GM10248 (cell line): ENCODE results near the gene RGS1.
A peak's percentile ranks its signal among the peaks of the same experiment; 100 is the strongest.

ENCODE experiments used
- CTCF ChIA-PET: fragments of 300-600 bp; sonication (Branson Sonifier 250); formaldehyde crosslinking; extraction: SDS; loops from one replicate; lab custom pipeline; 2021; ENCODE audit warnings: antibody characterized with exemption; lab: Yijun Ruan, JAX
- POLR2A ChIA-PET: fragments of 350-650 bp; sonication (Branson Sonifier 250); formaldehyde crosslinking; extraction: SDS; loops from one replicate; lab custom pipeline; 2020; ENCODE audit warnings: antibody characterized with exemption; lab: Yijun Ruan, JAX
- DNase-seq: peaks from one replicate; pipeline ENCODE4 v3.0.0; 2012; ENCODE audit errors: extremely low spot score
- TF ChIP-seq, protein P1 (sequence below): IDR thresholded peaks from 2 replicates; pipeline ENCODE4 v1.5.1; 2012; ENCODE audit warnings: mild to moderate bottlenecking, low read depth; ENCODE audit errors: extremely low read depth, missing control alignments, control extremely low read depth

The RGS1 gene

GRCh38 chr1:192578144-192578909 is 2.8 kb downstream of the RGS1 start:
- TF ChIP-seq, protein P1, sequence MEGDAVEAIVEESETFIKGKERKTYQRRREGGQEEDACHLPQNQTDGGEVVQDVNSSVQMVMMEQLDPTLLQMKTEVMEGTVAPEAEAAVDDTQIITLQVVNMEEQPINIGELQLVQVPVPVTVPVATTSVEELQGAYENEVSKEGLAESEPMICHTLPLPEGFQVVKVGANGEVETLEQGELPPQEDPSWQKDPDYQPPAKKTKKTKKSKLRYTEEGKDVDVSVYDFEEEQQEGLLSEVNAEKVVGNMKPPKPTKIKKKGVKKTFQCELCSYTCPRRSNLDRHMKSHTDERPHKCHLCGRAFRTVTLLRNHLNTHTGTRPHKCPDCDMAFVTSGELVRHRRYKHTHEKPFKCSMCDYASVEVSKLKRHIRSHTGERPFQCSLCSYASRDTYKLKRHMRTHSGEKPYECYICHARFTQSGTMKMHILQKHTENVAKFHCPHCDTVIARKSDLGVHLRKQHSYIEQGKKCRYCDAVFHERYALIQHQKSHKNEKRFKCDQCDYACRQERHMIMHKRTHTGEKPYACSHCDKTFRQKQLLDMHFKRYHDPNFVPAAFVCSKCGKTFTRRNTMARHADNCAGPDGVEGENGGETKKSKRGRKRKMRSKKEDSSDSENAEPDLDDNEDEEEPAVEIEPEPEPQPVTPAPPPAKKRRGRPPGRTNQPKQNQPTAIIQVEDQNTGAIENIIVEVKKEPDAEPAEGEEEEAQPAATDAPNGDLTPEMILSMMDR = no peak
- CTCF ChIA-PET = interaction anchor here (1.0 to 2.4 kb wide), 8 partner anchors 9 to 104 kb away, joined by 3 to 9 read pairs (median 4); no protein-coding TSS in a partner anchor
- POLR2A ChIA-PET = interaction anchor here (0.6 to 2.7 kb wide), 9 partner anchors 16 to 62 kb away, joined by 3 to 11 read pairs (median 4); no protein-coding TSS in a partner anchor
- no peak for DNase-seq

- CTCF ChIA-PET = interaction anchor here (0.9 to 2.4 kb wide), 10 partner anchors 9 to 105 kb away, joined by 3 to 9 read pairs (median 4); no protein-coding TSS in a partner anchor
- POLR2A ChIA-PET = interaction anchor here (0.7 to 2.7 kb wide), 8 partner anchors 17 to 63 kb away, joined by 3 to 11 read pairs (median 4); no protein-coding TSS in a partner anchor
- TF ChIP-seq, protein P1 = no peak
- DNase-seq = no peak
Observed at GRCh38 chr1:192579010-192579738, 3.6 kb downstream of the RGS1 start.

- CTCF ChIA-PET = interaction anchor here (1.0 to 2.5 kb wide), 8 partner anchors 14 to 106 kb away, joined by 3 to 13 read pairs (median 4); no protein-coding TSS in a partner anchor
- POLR2A ChIA-PET = interaction anchor here (1.5 kb wide), 1 partner anchor 64 kb away, joined by 5 read pairs; no protein-coding TSS in a partner anchor
- TF ChIP-seq, protein P1 = peak; percentile 65
- DNase-seq = no peak
Observed at GRCh38 chr1:192580351-192580962, 4.9 kb downstream of the RGS1 start.

- TF ChIP-seq, protein P1 = no peak
- ChIA-PET CTCF (interaction anchor here (1.0 to 2.5 kb wide), 6 partner anchors 11 to 106 kb away, joined by 3 to 13 read pairs (median 4); no protein-coding TSS in a partner anchor), POLR2A (interaction anchor here (1.0 to 1.5 kb wide), 2 partner anchors 65 to 104 kb away, joined by 3 to 5 read pairs; no protein-coding TSS in a partner anchor)
- no peak for DNase-seq
Observed at GRCh38 chr1:192581131-192581927, 5.8 kb downstream of the RGS1 start.

DNA sequence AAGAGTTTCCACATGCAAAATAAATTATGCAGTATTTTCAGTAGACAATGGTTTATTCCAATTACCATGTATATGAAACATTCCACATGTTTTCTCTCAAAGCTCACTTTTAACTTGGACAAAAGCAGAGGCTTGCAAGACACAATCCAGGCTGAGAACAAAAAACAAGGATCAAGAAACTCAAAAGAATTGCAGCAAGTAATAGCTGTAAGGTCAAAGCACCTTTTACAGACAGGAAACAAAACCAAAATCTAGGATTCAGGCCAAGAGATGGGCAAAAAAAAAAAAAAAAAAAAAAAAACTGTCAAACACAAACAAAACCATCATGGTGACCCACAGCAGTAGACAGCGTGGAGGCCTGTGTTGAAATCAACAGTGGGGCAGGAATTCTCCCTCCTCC is 9.3 kb downstream of the RGS1 start:
- CTCF ChIA-PET = no interaction called here
- POLR2A ChIA-PET = interaction anchor here (0.7 kb wide), 1 partner anchor 9 kb away, joined by 7 read pairs; no protein-coding TSS in a partner anchor
- no peak for DNase-seq
- TF ChIP-seq, protein P1 = no peak
